Ovary (tissue), 3 donors: ENCODE data around the gene MBD3.

Experiments
- EP300 ChIP-seq: sonication (generic); formaldehyde crosslinking; IDR thresholded peaks from one replicate; pipeline ENCODE4 v1.6.1; 2017; ENCODE audit warnings: antibody characterized with exemption
- POLR2A ChIP-seq: fragments of 450-650 bp; IDR thresholded peaks from one replicate; pipeline ENCODE4 v1.6.1; 2017; ENCODE audit warnings: antibody characterized with exemption, mild to moderate bottlenecking, moderate library complexity
- TF ChIP-seq, protein P1 (sequence below), 3 donors: fragments of 450-650 bp in 2 of 3; fragments of 200-600 bp in 1 of 3; IDR thresholded peaks; one replicate each; pipeline versions ENCODE4 v1.5.1 to v1.8.0; 2016 to 2022; ENCODE audit warnings: antibody characterized with exemption in 3 of 3, mild to moderate bottlenecking in 1 of 3
- donor health status: DM: no; HTN: no; CAD: no.

DNA sequence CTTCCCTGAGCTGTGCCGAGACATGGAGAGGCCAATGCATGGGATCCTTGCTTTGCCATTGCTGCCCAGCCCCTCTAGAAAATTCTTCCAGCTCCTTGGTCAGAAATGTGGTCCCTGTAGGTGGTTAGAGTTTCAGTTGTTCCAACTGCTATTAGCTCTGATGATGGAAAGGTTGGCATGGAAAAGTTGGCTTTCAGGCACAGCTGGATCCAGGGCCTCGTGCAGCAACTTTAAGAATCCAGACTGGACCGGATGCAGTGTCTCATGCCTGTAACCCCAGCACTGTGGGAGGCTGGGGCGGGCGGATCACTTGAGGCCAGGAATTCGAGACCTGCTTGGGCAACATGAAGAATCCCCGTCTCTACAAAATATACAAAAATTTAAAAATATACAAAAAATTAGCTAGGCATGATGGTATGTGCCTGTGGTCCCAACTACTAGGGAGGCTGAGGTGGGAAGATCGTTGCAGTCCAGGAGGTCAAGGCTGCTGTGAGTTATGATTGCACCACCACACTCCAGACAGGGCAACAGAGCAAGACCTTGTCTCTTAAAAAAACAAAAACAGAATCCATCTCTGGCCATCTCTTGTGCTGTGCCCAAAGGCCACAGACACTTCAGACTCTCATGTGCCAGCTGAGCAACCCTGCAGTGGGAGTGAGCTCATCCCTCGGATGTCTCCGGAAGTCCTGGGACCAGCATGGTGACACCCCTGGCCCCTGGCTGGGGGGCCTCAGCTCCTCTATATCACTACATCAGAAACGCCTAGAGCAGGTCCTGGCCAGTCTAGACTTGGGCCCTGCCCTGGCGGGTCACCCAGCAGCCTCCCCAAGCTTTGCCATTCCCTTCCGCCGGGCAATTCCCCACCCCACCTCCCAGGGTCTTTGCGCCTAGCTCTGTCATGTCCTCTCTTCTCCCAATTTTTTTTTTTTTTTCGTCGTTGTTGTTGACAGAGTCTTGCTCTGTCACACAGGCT, 41.3 kb downstream of the MBD3 start:
- TF ChIP-seq POLR2A (no peak), EP300 (no peak)
- TF ChIP-seq, protein P1, sequence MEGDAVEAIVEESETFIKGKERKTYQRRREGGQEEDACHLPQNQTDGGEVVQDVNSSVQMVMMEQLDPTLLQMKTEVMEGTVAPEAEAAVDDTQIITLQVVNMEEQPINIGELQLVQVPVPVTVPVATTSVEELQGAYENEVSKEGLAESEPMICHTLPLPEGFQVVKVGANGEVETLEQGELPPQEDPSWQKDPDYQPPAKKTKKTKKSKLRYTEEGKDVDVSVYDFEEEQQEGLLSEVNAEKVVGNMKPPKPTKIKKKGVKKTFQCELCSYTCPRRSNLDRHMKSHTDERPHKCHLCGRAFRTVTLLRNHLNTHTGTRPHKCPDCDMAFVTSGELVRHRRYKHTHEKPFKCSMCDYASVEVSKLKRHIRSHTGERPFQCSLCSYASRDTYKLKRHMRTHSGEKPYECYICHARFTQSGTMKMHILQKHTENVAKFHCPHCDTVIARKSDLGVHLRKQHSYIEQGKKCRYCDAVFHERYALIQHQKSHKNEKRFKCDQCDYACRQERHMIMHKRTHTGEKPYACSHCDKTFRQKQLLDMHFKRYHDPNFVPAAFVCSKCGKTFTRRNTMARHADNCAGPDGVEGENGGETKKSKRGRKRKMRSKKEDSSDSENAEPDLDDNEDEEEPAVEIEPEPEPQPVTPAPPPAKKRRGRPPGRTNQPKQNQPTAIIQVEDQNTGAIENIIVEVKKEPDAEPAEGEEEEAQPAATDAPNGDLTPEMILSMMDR (IDR thresholded peaks at IDR 0.05): no peak
